GM12874 (cell line): ENCODE results near the gene ADAMTSL3.
A peak's percentile ranks its signal among the peaks of the same experiment; 100 is the strongest.

Source experiments
- CTCF ChIP-seq: IDR thresholded peaks from 2 replicates; pipeline ENCODE4 v1.5.1; 2011; ENCODE audit warnings: low read depth, mild to moderate bottlenecking, control low read depth, low read length, moderate library complexity; ENCODE audit not compliant: insufficient read depth

ADAMTSL3 gene

GRCh38 chr15:83733206-83733605 lies 79.3 kb downstream of the ADAMTSL3 start:
- TF ChIP-seq CTCF: no peak

GRCh38 chr15:83733691-83734090 lies 79.8 kb downstream of the ADAMTSL3 start:
- no peak for TF ChIP-seq CTCF

- TF ChIP-seq CTCF: peak; percentile 8; the same call in 1 of the 2 replicates
Observed at GRCh38 chr15:83734487-83734886, 80.6 kb downstream of the ADAMTSL3 start.

- no peak for TF ChIP-seq CTCF
Observed at GRCh38 chr15:83739629-83740028, 85.7 kb downstream of the ADAMTSL3 start.

- TF ChIP-seq CTCF: no peak
Observed at GRCh38 chr15:83745771-83746170, 91.8 kb downstream of the ADAMTSL3 start.

GRCh38 chr15:83746231-83746630 lies 92.3 kb downstream of the ADAMTSL3 start:
- no peak for TF ChIP-seq CTCF

- TF ChIP-seq CTCF: no peak
Observed at GRCh38 chr15:83747050-83747717, 93.3 kb downstream of the ADAMTSL3 start.
